ENCODE measurements around the gene RAE1.

DNA sequence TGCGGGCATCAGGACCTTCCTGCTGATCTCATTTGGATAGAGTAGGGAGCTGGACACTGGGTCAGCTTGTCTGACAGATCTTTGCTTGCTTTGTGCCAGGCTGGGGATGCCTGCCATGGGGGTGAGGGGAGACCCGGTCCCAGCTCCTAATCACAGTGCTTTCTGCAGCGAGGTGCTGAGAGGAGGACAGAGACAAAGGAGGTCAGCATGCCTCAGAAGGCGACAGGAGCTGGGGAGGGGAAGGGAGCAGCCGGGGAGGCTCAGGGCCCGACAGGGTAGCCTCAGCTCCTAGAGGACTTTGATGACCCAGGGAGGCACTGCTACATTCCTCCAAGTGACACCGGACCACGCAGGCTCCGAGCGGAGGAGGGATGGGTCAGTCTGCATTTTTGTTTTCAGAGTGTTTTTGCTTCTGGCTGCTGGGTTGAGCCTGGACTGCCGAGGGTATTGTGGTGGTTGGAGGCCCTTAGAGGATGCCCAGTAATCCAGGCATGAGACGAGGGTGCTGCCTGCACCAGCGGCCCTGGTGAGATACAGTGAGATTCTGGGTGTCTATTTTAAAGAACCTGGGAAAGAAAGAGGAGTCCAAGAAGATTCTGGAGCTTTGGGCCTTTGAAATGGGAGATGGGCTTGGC lies 48.0 kb downstream of the RAE1 start:
- TF ChIP-seq ZNF331 (CRISPR knock-in tag; IDR thresholded peaks at IDR 0.05; ENCODE audit: low read depth) (no peak), EZH2 (IDR thresholded peaks at IDR 0.05; ENCODE audit: low read depth, unreplicated experiment) (no peak)
- TF ChIP-seq, protein P1, sequence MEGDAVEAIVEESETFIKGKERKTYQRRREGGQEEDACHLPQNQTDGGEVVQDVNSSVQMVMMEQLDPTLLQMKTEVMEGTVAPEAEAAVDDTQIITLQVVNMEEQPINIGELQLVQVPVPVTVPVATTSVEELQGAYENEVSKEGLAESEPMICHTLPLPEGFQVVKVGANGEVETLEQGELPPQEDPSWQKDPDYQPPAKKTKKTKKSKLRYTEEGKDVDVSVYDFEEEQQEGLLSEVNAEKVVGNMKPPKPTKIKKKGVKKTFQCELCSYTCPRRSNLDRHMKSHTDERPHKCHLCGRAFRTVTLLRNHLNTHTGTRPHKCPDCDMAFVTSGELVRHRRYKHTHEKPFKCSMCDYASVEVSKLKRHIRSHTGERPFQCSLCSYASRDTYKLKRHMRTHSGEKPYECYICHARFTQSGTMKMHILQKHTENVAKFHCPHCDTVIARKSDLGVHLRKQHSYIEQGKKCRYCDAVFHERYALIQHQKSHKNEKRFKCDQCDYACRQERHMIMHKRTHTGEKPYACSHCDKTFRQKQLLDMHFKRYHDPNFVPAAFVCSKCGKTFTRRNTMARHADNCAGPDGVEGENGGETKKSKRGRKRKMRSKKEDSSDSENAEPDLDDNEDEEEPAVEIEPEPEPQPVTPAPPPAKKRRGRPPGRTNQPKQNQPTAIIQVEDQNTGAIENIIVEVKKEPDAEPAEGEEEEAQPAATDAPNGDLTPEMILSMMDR (conservative IDR thresholded peaks at IDR 0.05; ENCODE audit: low read depth in 2 of 2), result no peak
- TF ChIP-seq, protein P2, sequence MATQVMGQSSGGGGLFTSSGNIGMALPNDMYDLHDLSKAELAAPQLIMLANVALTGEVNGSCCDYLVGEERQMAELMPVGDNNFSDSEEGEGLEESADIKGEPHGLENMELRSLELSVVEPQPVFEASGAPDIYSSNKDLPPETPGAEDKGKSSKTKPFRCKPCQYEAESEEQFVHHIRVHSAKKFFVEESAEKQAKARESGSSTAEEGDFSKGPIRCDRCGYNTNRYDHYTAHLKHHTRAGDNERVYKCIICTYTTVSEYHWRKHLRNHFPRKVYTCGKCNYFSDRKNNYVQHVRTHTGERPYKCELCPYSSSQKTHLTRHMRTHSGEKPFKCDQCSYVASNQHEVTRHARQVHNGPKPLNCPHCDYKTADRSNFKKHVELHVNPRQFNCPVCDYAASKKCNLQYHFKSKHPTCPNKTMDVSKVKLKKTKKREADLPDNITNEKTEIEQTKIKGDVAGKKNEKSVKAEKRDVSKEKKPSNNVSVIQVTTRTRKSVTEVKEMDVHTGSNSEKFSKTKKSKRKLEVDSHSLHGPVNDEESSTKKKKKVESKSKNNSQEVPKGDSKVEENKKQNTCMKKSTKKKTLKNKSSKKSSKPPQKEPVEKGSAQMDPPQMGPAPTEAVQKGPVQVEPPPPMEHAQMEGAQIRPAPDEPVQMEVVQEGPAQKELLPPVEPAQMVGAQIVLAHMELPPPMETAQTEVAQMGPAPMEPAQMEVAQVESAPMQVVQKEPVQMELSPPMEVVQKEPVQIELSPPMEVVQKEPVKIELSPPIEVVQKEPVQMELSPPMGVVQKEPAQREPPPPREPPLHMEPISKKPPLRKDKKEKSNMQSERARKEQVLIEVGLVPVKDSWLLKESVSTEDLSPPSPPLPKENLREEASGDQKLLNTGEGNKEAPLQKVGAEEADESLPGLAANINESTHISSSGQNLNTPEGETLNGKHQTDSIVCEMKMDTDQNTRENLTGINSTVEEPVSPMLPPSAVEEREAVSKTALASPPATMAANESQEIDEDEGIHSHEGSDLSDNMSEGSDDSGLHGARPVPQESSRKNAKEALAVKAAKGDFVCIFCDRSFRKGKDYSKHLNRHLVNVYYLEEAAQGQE (IDR thresholded peaks at IDR 0.05; ENCODE audit: unreplicated experiment), result no peak
